AG10803 (cell line): ENCODE data around the gene TNFRSF18.

Experiments used
- DNase-seq: peaks from one replicate; pipeline ENCODE4 v3.0.0; 2010; ENCODE audit warnings: low read depth
- H3K4me3 ChIP-seq: 2 replicates; pipeline ENCODE4 v1.5.1; 2011; ENCODE audit warnings: mild to moderate bottlenecking, low read length, control low read depth
- CTCF ChIP-seq: conservative IDR thresholded peaks from 2 replicates; pipeline ENCODE4 v1.5.1; 2011; ENCODE audit warnings: mild to moderate bottlenecking, low read length, control low read depth, inconsistent platforms

TNFRSF18 gene

DNA sequence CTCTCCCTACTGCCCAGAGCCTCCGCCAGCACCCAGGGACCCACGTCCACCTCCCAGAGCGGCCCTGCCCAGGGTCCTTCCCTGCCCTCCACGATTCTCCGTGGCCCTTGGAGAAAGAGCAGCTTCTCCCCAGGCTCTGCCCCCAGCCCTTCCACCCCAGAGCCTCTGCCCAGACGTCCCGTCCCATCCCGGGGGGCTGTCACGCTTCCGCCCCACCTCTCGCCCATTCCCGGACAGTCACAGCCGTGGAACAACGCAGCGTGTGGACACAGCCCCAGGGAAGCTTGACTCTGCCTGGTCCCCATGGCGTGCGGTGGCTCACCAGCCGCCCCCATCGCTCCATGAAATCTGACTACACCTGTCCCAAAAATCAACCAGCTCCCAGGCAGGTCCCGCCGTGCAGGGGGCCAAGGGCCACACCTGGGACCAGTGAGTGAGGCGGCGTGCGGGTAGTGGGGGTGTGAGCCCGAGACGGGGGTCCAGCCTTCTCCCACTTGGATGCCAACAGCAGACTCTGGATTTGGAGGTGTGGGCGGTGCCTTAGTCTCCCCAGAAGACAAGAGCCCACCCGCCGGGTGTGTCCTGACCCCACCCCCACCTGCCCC, 45.2 kb downstream of the TNFRSF18 start:
- no peak for DNase-seq
- no peak overlapping the region for H3K4me3 ChIP-seq
- TF ChIP-seq CTCF, result no peak

DNA sequence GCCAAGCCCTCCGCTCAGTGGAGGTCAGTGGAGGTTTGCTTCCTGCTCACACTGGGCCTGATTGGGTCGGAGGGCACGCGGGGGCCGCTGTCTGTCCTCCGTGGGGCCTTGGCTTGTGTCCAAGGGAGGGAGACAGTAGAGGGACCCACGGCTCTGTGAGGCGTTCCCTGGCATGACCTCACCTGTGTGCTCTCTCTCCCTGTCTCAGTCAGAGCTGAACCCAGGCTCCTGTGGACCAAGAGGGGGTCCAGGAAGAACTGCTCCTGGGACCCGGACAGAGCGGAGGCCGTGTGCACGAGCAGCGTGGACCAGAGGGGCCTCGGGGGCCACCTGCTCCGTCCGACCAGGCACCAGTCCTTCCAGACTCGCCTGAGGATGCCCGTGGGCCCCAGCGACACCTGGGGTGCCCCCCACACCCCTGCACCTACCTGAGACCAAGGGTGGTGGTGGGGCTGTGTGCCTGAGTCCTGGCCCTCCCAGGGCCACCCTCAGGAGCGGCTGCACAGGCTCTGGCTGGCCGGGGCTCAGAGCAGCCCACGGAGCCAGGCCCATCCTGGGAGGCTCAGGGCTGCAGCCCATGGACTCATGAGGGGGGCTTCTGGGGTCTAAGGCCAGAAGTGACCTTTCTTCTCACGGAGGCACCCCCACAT, 46.0 kb downstream of the TNFRSF18 start:
- no peak overlapping the region for H3K4me3 ChIP-seq
- no peak for TF ChIP-seq CTCF
- DNase-seq, result no peak

DNA sequence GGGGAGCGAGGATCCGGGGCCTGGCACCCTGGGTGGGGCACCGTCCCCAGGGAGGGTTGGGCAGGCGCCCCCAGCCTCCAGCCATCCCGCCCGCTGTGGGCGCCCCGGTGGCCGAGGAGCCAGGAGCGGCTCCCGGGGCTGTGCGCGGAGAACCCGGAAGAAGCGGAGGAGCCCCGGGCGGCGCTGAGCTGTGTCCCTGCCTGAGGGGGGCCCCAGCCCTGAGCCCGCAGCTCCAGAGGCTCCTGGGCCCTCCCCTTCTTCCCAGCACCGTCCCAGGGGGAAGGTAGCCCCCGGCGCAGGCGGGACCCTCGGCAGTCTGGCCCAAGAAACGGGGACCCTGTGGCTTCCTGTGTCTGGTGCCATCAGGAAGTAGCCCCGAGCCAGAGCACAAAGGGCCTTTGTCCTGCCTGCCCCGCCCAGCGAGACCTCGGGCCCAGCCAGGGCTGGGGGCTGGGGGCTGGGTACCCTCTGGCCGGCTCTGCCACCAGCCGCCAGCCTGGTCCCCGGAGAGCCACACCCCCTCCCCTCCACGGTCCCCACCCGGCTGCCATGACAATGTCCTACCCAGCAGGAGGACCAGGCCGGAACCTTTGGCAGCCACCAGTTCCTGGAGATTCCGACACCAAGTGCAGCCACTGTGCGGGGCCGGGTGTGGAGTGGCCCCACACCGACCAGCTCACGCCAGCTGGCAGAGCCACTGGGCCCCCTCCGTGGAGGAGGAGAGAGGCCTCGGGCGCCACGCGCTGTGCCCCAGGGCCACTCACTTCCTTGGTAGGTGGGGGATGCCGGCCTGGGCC, 48.3 kb downstream of the TNFRSF18 start:
- peak overlapping the region; percentile 66 for H3K4me3 ChIP-seq
- TF ChIP-seq CTCF, result no peak
- DNase-seq, result peak; percentile 16

DNA sequence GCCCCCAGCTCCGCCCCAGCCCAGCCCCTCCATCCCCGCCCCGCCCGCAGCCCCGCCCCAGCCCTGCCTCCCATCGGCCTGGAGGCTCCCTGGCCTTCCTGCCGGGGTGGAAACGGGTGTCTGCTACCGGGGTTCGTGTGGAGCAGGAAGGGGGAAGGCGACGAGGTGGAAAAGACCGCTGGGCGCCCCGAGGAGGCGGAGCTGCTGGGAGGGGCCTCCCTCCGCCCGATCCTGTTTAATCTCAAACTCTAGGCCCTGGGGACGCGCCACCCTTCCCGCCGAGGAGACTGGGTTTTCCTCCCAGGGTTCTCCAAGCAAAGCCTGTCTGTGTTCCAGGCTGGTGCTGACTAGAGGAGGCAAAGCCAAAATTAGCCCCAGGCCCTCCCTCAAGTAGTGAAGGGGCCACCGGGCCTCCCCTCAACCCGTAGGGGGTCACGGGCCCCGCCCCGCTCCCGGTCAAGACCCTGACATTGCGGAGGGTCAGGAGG, 48.9 kb downstream of the TNFRSF18 start:
- TF ChIP-seq CTCF, result no peak
- peak overlapping the region; percentile 66 for H3K4me3 ChIP-seq
- DNase-seq, result peak; percentile 91

- DNase-seq, result no peak
- no peak for TF ChIP-seq CTCF
- H3K4me3 ChIP-seq, result no peak overlapping the region
Measured at GRCh38 chr1:1157033-1157365, 49.4 kb downstream of the TNFRSF18 start.

GRCh38 chr1:1156140-1157032, 50.0 kb downstream of the TNFRSF18 start:
- no peak overlapping the region for H3K4me3 ChIP-seq
- DNase-seq, result no peak
- no peak for TF ChIP-seq CTCF
